ENCODE results near the gene LRRC41. TPM values are rescaled to one million over a fixed set of nuclear protein-coding genes. Genes with fewer than 3 reads are reported as not detected.
"Not testable (repeated sequence)": the region's sequence is repeated elsewhere in the genome, so short reads cannot be mapped to it uniquely, and the experiment has no call there.

LRRC41 gene
- total and polyA plus RNA-seq, 2 donors (not counting 1 experiment from before 2014, with no cell fraction given): 20.1 to 39.0 TPM

DNA sequence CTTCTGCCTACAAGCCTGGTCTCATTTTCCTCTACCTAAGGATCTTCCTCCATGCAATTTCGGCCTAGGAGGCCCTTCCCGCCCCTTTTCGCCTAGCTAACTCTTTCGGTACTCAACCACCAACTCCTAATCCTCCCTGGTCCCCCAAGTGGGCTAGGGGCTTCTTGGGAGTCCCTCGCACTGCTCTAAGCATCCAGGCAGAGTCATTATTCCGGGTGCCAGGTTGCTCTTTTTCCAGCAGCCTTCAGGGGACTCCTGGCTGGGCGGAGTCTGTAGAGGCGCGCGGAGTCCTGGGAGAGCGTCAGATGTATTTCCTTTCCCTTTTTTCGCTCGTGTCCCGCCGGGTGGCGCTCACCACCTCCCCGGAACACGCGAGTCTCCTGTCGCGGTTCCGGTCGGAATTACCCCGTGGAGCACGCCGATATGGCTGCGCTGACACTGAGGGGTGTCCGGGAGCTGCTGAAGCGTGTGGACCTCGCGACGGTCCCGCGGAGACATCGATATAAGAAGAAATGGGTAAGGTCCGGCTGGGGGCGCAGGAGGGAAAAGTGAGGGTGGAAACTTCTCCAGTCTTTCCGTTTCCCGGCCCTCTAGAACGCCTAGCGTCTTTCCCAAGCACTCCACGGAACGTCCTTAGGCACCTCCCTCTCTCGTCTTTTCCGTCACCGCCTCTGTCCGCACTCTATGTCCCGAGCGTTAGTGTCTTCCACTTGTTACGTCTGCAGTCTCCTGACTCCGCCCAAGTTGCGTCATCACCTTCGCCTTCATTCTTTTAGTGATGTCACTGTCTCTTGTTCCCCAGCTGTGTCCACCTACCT lies 37.2 kb upstream of the LRRC41 start, which contains the start of gene NSUN4:
Gene NSUN4, plus strand, starts transcription at position 404 of the 818 bp plus-strand sequence. Its CDS starts 20 bp downstream, at position 424.
- ATAC-seq (ENCODE audit: low read depth): peak; percentile 79
- H3K4me3 Mint-ChIP-seq: peak within 1 kb of the TSS; percentile 100
- Histone ChIP-seq H3K9me3 (ENCODE audit: control extremely low read depth in 1 of 3, control insufficient read depth in 2 of 3, insufficient read depth in 1 of 3, low read length in 2 of 3) (peaks cover 0 to 4% (median 0%) of the 10 kb centered on the region in 3 donors), H4K20me1 (ENCODE audit: control insufficient read depth, insufficient read depth, low read length, poor library complexity, severe bottlenecking) (no peaks in the 10 kb centered on the region), H3K9ac (ENCODE audit: low read length) (peak within 1 kb of the TSS; percentile 98), H2AFZ (ENCODE audit: insufficient read depth, low read depth, low read length, poor library complexity, severe bottlenecking) (peak within 1 kb of the TSS; percentile 83), H3K27me3 (replicated peaks in 1 of 4; ENCODE audit: control extremely low read depth in 1 of 4, control insufficient read depth in 3 of 4, insufficient read depth in 4 of 4, low read length in 3 of 4) (no peaks in the 10 kb centered on the region), H3K4me2 (replicated peaks; ENCODE audit: low read depth, low read length, poor library complexity, severe bottlenecking) (peak within 1 kb of the TSS; percentile 96), H3K36me3 (replicated peaks in 1 of 2; ENCODE audit: control extremely low read depth in 1 of 2, control insufficient read depth in 1 of 2, extremely low read depth in 1 of 2, insufficient read depth in 2 of 2, low read length in 1 of 2) (peaks cover 0 to 38% of the 10 kb centered on the region in 2 experiments), H3K4me3 (ENCODE audit: control extremely low read depth in 1 of 5, extremely low read depth in 1 of 5, insufficient read depth in 1 of 5, low read depth in 2 of 5, low read length in 4 of 5) (peak within 1 kb of the TSS; percentile 69 to 99 (median 97)), H3K27ac (ENCODE audit: low read length in 2 of 2) (peak within 1 kb of the TSS; percentile 99 to 100), H3K79me2 (ENCODE audit: control insufficient read depth, insufficient read depth, low read length) (no peaks in the 10 kb centered on the region), H3K4me1 (ENCODE audit: control insufficient read depth in 2 of 2, insufficient read depth in 2 of 2, low read length in 2 of 2) (peaks cover 10 to 21% of the 10 kb centered on the region in 2 donors)
- no peak for TF ChIP-seq EZH2 (IDR thresholded peaks at IDR 0.05; ENCODE audit: borderline replicate concordance, insufficient read depth, low read depth, low read length, poor library complexity, severe bottlenecking)
- TF ChIP-seq, protein P1, sequence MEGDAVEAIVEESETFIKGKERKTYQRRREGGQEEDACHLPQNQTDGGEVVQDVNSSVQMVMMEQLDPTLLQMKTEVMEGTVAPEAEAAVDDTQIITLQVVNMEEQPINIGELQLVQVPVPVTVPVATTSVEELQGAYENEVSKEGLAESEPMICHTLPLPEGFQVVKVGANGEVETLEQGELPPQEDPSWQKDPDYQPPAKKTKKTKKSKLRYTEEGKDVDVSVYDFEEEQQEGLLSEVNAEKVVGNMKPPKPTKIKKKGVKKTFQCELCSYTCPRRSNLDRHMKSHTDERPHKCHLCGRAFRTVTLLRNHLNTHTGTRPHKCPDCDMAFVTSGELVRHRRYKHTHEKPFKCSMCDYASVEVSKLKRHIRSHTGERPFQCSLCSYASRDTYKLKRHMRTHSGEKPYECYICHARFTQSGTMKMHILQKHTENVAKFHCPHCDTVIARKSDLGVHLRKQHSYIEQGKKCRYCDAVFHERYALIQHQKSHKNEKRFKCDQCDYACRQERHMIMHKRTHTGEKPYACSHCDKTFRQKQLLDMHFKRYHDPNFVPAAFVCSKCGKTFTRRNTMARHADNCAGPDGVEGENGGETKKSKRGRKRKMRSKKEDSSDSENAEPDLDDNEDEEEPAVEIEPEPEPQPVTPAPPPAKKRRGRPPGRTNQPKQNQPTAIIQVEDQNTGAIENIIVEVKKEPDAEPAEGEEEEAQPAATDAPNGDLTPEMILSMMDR (IDR thresholded peaks at IDR 0.05): peak; percentile 64
- ChIA-PET CTCF (interaction anchor here (0.5 to 3.4 kb wide), 5 partner anchors 13 to 117 kb away, joined by 3 to 31 read pairs (median 6); partner anchors contain the start of genes LRRC41 and UQCRH), POLR2A (interaction anchor here (0.6 to 1.5 kb wide), 4 partner anchors 17 to 95 kb away, joined by 4 to 8 read pairs (median 5); partner anchors contain the start of genes LRRC41 and UQCRH)
- intact Hi-C loops (cut with micrococcal nuclease): loop anchor here (1.0 to 2.0 kb wide), 4 partner anchors 8 to 654 kb away; partner anchors contain the start of genes GPBP1L1, LRRC41, RAD54L and UQCRH
- WGBS (ENCODE audit: insufficient coverage): under 1% methylated on average over 50 of the region's 53 CpGs
- no peaks in the 10 kb centered on the region for H3K9me3 Mint-ChIP-seq (ENCODE audit: insufficient read depth)
- peak; percentile 94 for DNase-seq
- H3K27ac Mint-ChIP-seq: peak within 1 kb of the TSS; percentile 99
- no peaks in the 10 kb centered on the region for H3K27me3 Mint-ChIP-seq
- H3K4me1 Mint-ChIP-seq: peaks cover 30% of the 10 kb centered on the region

DNA sequence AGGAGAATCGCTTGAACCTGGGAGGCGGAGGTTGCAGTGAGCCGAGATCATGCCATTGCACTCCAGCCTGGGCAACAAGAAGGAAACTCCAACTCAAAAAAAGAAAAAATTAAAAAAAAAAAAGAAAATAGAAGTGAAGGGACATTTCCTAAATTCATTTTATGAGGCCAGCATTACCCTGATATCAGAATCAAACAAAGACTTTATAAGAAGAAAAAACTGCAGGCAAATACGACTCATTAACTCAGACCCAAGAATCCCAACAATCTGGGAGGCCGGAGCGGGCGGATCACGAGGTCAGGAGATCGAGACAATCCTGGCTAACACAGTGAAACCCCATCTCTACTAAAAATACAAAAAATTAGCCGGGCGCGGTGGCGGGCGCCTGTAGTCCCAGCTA lies 34.0 kb upstream of the LRRC41 start:
- H3K9me3 Mint-ChIP-seq (ENCODE audit: insufficient read depth); H3K27ac Mint-ChIP-seq; H3K27ac ChIP-seq (ENCODE audit: low read length in 2 of 2); H3K9ac ChIP-seq (ENCODE audit: low read length); ATAC-seq (ENCODE audit: low read depth); H3K79me2 ChIP-seq (ENCODE audit: control insufficient read depth, insufficient read depth, low read length); H3K4me3 ChIP-seq (ENCODE audit: control extremely low read depth in 1 of 5, extremely low read depth in 1 of 5, insufficient read depth in 1 of 5, low read depth in 2 of 5, low read length in 4 of 5); H3K27me3 ChIP-seq (replicated peaks in 1 of 4; ENCODE audit: control extremely low read depth in 1 of 4, control insufficient read depth in 3 of 4, insufficient read depth in 4 of 4, low read length in 3 of 4); CTCF ChIA-PET; H4K20me1 ChIP-seq (ENCODE audit: control insufficient read depth, insufficient read depth, low read length, poor library complexity, severe bottlenecking); H3K9me3 ChIP-seq (ENCODE audit: control extremely low read depth in 1 of 3, control insufficient read depth in 2 of 3, insufficient read depth in 1 of 3, low read length in 2 of 3); H3K27me3 Mint-ChIP-seq; H3K4me2 ChIP-seq (replicated peaks; ENCODE audit: low read depth, low read length, poor library complexity, severe bottlenecking); intact Hi-C loops (cut with micrococcal nuclease); DNase-seq; H3K4me3 Mint-ChIP-seq; POLR2A ChIA-PET; H2AFZ ChIP-seq (ENCODE audit: insufficient read depth, low read depth, low read length, poor library complexity, severe bottlenecking): not testable (repeated sequence)
- peaks cover 21 to 40% of the 10 kb centered on the region in 2 donors for H3K4me1 ChIP-seq (ENCODE audit: control insufficient read depth in 2 of 2, insufficient read depth in 2 of 2, low read length in 2 of 2)
- WGBS (ENCODE audit: insufficient coverage): no CpG with 5 or more reads among the region's 14 CpGs
- peaks cover 37% of the 10 kb centered on the region for H3K4me1 Mint-ChIP-seq
- peaks cover 0 to 10% of the 10 kb centered on the region in 2 experiments for H3K36me3 ChIP-seq (replicated peaks in 1 of 2; ENCODE audit: control extremely low read depth in 1 of 2, control insufficient read depth in 1 of 2, extremely low read depth in 1 of 2, insufficient read depth in 2 of 2, low read length in 1 of 2)

Data from B cell (primary cell).